HTR-8/SVneo (cell line): ENCODE data around the gene GPR146.

ENCODE experiments used
- DNase-seq: peaks from one replicate; pipeline ENCODE4 v3.0.0; 2011; ENCODE audit warnings: low spot score, mixed read lengths; ENCODE audit not compliant: insufficient read length
- FAIRE-seq: peaks from 2 replicates; lab custom pipeline; 2011; peaks lifted over from hg19 to GRCh38; lab: Jason Lieb, UNC

The GPR146 gene

GRCh38 chr7:1101563-1102431 is 57.5 kb downstream of the GPR146 start:
- FAIRE-seq, result no peak

GRCh38 chr7:1103009-1103788 is 58.9 kb downstream of the GPR146 start:
- FAIRE-seq (peak; percentile 26), DNase-seq (no peak)

More at GRCh38 chr7:1101563-1102431, 57.5 kb downstream of the GPR146 start:
- no peak for DNase-seq

- FAIRE-seq (peak; percentile 20), DNase-seq (no peak)
These were observed 59.6 kb downstream of the GPR146 start for GRCh38 chr7:1103789-1104515.

- DNase-seq (no peak), FAIRE-seq (no peak)
These were observed 60.3 kb downstream of the GPR146 start for GRCh38 chr7:1104516-1105179.

- FAIRE-seq, result no peak
These were observed 60.8 kb downstream of the GPR146 start for GRCh38 chr7:1105189-1105588.

DNA sequence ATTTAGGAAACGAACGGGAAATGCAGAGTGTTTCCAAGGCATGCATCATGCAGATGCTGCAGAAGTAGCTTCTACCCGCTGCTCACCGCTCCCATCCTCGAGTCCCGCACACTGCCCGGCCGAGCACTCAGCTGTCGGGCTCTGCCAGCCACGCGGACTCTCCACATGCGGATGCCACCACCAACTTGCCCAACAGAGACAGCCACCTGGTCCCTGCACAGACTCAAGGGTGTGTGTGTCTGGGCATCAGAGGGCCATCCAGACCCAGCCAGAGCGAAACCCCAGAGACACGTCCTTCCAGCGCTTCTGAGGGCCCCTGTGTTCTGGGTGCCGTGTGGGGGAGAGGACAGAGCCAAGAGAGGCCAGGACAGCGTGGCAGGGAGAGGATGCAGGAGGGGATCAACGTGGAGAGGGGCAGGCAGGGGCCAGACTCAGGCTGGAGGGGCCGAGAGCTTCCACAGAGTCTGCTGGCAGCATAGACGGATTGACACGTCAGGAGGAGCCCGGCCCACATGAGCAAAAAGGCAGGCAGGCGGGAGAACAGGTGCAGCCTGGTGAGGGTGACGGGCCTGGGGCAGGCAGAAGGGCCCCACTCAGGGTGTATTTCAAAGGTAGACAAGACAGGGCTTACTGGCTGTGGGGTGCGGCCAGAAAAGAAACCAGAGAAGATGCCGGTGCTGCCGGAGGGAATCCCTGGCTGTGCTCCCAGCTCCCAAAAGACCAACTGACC is 61.9 kb downstream of the GPR146 start:
- no peak for DNase-seq
- FAIRE-seq, result peak; percentile 38

More at GRCh38 chr7:1105189-1105588, 60.8 kb downstream of the GPR146 start:
- no peak for DNase-seq

GRCh38 chr7:1106793-1107421 is 62.6 kb downstream of the GPR146 start:
- DNase-seq, result no peak
- FAIRE-seq, result no peak

GRCh38 chr7:1108264-1108920 is 64.0 kb downstream of the GPR146 start:
- FAIRE-seq (no peak), DNase-seq (no peak)
